GM18499 (cell line): ENCODE measurements around the gene NEURL3.
"Not testable (repeated sequence)": the region's sequence is repeated elsewhere in the genome, so short reads cannot be mapped to it uniquely, and the experiment has no call there.

Source experiments
- ATAC-seq: cut with Tn5 transposase; IDR thresholded peaks from one replicate; pipeline ENCODE4 v1.9.1; 2021; ENCODE audit warnings: moderate number of reproducible peaks; ENCODE audit not compliant: insufficient read depth, unreplicated experiment

Gene NEURL3

GRCh38 chr2:96509114-96509846 lies 4.1 kb upstream of the NEURL3 start:
- ATAC-seq, result no peak

GRCh38 chr2:96508521-96509113 lies 3.5 kb upstream of the NEURL3 start:
- no peak for ATAC-seq

- ATAC-seq, result no peak
These were observed 2.9 kb upstream of the NEURL3 start for GRCh38 chr2:96507957-96508520.

- ATAC-seq, result no peak
These were observed 1.7 kb upstream of the NEURL3 start for GRCh38 chr2:96506907-96507240.

GRCh38 chr2:96506016-96506906 lies 1.1 kb upstream of the NEURL3 start:
- ATAC-seq, result no peak

- ATAC-seq, result no peak
These were observed 1.4 kb downstream of the NEURL3 start for GRCh38 chr2:96503637-96504243.

GRCh38 chr2:96502891-96503636 lies 2.1 kb downstream of the NEURL3 start:
- ATAC-seq, result no peak

GRCh38 chr2:96501886-96502810 lies 3.0 kb downstream of the NEURL3 start:
- no peak for ATAC-seq

GRCh38 chr2:96501471-96501874 lies 3.7 kb downstream of the NEURL3 start:
- no peak for ATAC-seq

- ATAC-seq, result no peak
These were observed 4.6 kb downstream of the NEURL3 start for GRCh38 chr2:96500385-96501066.

- no peak for ATAC-seq
These were observed 5.8 kb downstream of the NEURL3 start for GRCh38 chr2:96499061-96499960.

- ATAC-seq, result not testable (repeated sequence)
These were observed 6.5 kb downstream of the NEURL3 start for GRCh38 chr2:96498611-96499010.

GRCh38 chr2:96498021-96498431 lies 7.1 kb downstream of the NEURL3 start:
- no peak for ATAC-seq

- no peak for ATAC-seq
These were observed 9.1 kb downstream of the NEURL3 start for GRCh38 chr2:96495982-96496629.

- no peak for ATAC-seq
These were observed 11.0 kb downstream of the NEURL3 start for GRCh38 chr2:96494188-96494587.

GRCh38 chr2:96493072-96493471 lies 12.1 kb downstream of the NEURL3 start:
- no peak for ATAC-seq
